PC-3 (cell line): ENCODE data around the gene TENM4. TPM values are rescaled to one million over a fixed set of nuclear protein-coding genes. Genes with fewer than 3 reads are reported as not detected.
A peak's percentile ranks its signal among the peaks of the same experiment; 100 is the strongest.

Source experiments
- ATAC-seq: fragments of 200-7000 bp; cut with Tn5 transposase; 2 replicates; pipeline ENCODE4 v1.9.1; 2020; ENCODE audit warnings: mild to moderate bottlenecking, moderate library complexity
- BruUV-seq: library from RNA; stranded (reverse); fragments of 400-500 nt; replicated peaks from 2 replicates; lab custom pipeline; 2021; lab: Mats Ljungman, UMichigan
- CTCF ChIA-PET: fragments of 300-600 bp; sonication (Branson Sonifier 250); formaldehyde crosslinking; loops from one replicate; lab custom pipeline; 2022; ENCODE audit warnings: antibody characterized with exemption; lab: Charles Lee
- POLR2A ChIA-PET: fragments of 300-600 bp; sonication (Branson Sonifier 250); formaldehyde crosslinking; loops from one replicate; lab custom pipeline; 2022; ENCODE audit warnings: antibody characterized with exemption; ENCODE audit not compliant: unreplicated experiment; lab: Charles Lee
- DNase-seq: peaks from one replicate; pipeline ENCODE4 v3.0.0-alpha.2; 2015
- H2AFZ ChIP-seq: fragments of 300-600 bp; sonication (generic); 2 replicates; pipeline ENCODE4 v1.6.0; 2016; ENCODE audit warnings: antibody characterized with exemption, low read length
- H3F3A ChIP-seq: fragments of 300-600 bp; sonication (generic); one replicate; pipeline ENCODE4 v1.6.0; 2017; ENCODE audit warnings: antibody characterized with exemption, low read length, control low read depth, mild to moderate bottlenecking; ENCODE audit not compliant: unreplicated experiment
- H3K27ac ChIP-seq: fragments of 300-600 bp; sonication (generic); 2 replicates; pipeline ENCODE4 v1.5.1; 2016; ENCODE audit warnings: mild to moderate bottlenecking, low read length
- H3K27me3 ChIP-seq: fragments of 300-600 bp; sonication (generic); 2 replicates; pipeline ENCODE4 v1.6.1; 2016; ENCODE audit warnings: low read length, mixed read lengths
- H3K36me3 ChIP-seq: fragments of 300-600 bp; sonication (generic); 2 replicates; pipeline ENCODE4 v1.6.1; 2016; ENCODE audit warnings: low read depth, mixed run types, low read length, mixed read lengths
- H3K4me1 ChIP-seq: fragments of 300-600 bp; sonication (generic); 2 replicates; pipeline ENCODE4 v1.5.1; 2016; ENCODE audit warnings: low read length; ENCODE audit not compliant: insufficient read depth
- H3K4me2 ChIP-seq: fragments of 300-600 bp; sonication (generic); 2 replicates; pipeline ENCODE4 v1.6.0; 2016; ENCODE audit warnings: low read length
- H3K4me3 ChIP-seq: fragments of 300-600 bp; sonication (generic); 2 replicates; pipeline ENCODE4 v1.5.1; 2016; ENCODE audit warnings: mild to moderate bottlenecking, low read length, mixed read lengths
- H3K79me2 ChIP-seq: fragments of 300-600 bp; sonication (generic); 2 replicates; pipeline ENCODE4 v1.6.1; 2017; ENCODE audit warnings: low read length, mixed read lengths
- H3K9ac ChIP-seq: fragments of 300-600 bp; sonication (generic); 2 replicates; pipeline ENCODE4 v1.6.0; 2016; ENCODE audit warnings: mild to moderate bottlenecking, low read length
- H3K9me2 ChIP-seq: fragments of 300-600 bp; sonication (generic); replicated peaks from 2 replicates; pipeline ENCODE4 v1.6.1; 2016; ENCODE audit warnings: mixed run types, low read length, mixed read lengths
- H3K9me3 ChIP-seq: fragments of 300-600 bp; sonication (generic); 2 replicates; pipeline ENCODE4 v1.6.1; 2016; ENCODE audit warnings: low read length, mixed read lengths
- H4K20me1 ChIP-seq: fragments of 300-600 bp; sonication (generic); 2 replicates; pipeline ENCODE4 v1.6.1; 2016; ENCODE audit warnings: low read length, mixed read lengths
- EZH2 ChIP-seq: fragments of 300-600 bp; sonication (generic); IDR thresholded peaks from one replicate; pipeline ENCODE4 v1.6.1; 2017; ENCODE audit warnings: antibody characterized with exemption, mild to moderate bottlenecking, low read length; ENCODE audit not compliant: unreplicated experiment
- EZH2phosphoT487 ChIP-seq: fragments of 300-600 bp; sonication (generic); IDR thresholded peaks from 2 replicates; pipeline ENCODE4 v1.6.1; 2018; ENCODE audit warnings: mild to moderate bottlenecking, antibody characterized with exemption, low read length, borderline replicate concordance
- intact Hi-C: fragments of 100-400 bp; cut with micrococcal nuclease; formaldehyde crosslinking; loops from 2 replicates; pipeline ENCODE4 v1.9.0; 2023
- total RNA-seq: library from RNA; depleted of rRNA; stranded (reverse); fragments of >200 nt; gene quantifications from 2 replicates; pipeline ENCODE4 v1.2.3, GENCODE V29; 2014
- TF ChIP-seq, protein P1 (sequence below): fragments of 300-600 bp; sonication (generic); conservative IDR thresholded peaks from 2 replicates; pipeline ENCODE4 v1.5.1; 2017; ENCODE audit warnings: antibody characterized with exemption, low read depth, mild to moderate bottlenecking, low read length

The TENM4 gene
- total RNA-seq, 1 experiment from 2014 or later = 19.7 TPM

DNA sequence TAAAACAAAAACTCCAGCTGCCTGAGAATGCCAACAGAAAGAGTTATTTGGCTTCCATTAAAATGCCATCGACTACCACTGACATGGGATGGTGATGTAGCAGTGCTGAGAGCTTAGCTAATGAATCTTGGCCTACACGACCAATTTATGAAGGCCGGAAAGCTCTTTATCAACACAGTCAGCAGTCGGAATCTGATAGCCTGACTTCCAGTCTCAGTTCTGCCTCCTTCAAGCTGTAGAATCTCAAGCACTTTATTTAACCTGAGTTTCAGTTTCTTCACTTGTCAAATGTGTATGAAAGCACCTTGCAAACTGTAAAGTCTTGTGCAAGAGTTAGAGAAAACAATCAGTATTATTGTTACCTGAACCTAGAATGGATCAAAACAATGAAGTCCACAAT is 530.5 kb downstream of the TENM4 start:
- POLR2A ChIA-PET = interaction anchor here (0.5 kb wide), 1 partner anchor 15 kb away, joined by 5 read pairs; no protein-coding TSS in a partner anchor
- no peak for TF ChIP-seq EZH2phosphoT487
- TF ChIP-seq, protein P1, sequence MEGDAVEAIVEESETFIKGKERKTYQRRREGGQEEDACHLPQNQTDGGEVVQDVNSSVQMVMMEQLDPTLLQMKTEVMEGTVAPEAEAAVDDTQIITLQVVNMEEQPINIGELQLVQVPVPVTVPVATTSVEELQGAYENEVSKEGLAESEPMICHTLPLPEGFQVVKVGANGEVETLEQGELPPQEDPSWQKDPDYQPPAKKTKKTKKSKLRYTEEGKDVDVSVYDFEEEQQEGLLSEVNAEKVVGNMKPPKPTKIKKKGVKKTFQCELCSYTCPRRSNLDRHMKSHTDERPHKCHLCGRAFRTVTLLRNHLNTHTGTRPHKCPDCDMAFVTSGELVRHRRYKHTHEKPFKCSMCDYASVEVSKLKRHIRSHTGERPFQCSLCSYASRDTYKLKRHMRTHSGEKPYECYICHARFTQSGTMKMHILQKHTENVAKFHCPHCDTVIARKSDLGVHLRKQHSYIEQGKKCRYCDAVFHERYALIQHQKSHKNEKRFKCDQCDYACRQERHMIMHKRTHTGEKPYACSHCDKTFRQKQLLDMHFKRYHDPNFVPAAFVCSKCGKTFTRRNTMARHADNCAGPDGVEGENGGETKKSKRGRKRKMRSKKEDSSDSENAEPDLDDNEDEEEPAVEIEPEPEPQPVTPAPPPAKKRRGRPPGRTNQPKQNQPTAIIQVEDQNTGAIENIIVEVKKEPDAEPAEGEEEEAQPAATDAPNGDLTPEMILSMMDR = no peak
- Histone ChIP-seq H3K9me3 (no peaks in the 10 kb centered on the region), H3K9me2 (no peaks in the 10 kb centered on the region), H3K4me3 (no peak overlapping the region), H3K4me1 (peaks cover 35% of the 10 kb centered on the region), H3K27me3 (no peaks in the 10 kb centered on the region), H2AFZ (no peak overlapping the region), H3F3A (peaks cover 15% of the 10 kb centered on the region), H3K27ac (no peak overlapping the region), H3K4me2 (no peak overlapping the region), H3K79me2 (no peaks in the 10 kb centered on the region), H4K20me1 (no peaks in the 10 kb centered on the region), H3K9ac (no peak overlapping the region), H3K36me3 (no peaks in the 10 kb centered on the region)
- BruUV-seq = no TSS peak
- intact Hi-C loops = no loop called here
- DNase-seq = no peak
- CTCF ChIA-PET = no interaction called here
- no peak for ATAC-seq

DNA sequence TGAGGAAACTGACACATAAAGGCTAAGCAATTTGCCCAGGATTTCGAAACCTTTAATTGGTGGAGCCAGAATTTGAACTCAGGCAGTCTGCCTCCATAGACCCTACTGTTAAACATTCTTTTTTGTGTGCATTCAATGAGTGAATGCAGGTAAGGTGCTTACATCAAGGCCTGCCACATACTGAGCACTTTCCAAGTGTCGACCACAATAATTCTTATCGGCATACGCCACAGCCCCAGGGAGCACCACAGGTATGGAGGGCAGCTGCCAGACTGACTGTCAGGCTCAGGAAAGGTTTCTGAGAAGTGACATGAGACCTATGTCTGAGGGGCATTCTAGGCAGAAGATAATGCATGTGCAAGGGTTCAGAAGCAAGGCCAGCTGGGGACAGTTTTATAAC is 531.4 kb downstream of the TENM4 start:
- intact Hi-C loops = no loop called here
- Histone ChIP-seq H3K4me2 (no peak overlapping the region), H3K36me3 (no peaks in the 10 kb centered on the region), H3K9ac (no peak overlapping the region), H4K20me1 (no peaks in the 10 kb centered on the region), H3K27me3 (no peaks in the 10 kb centered on the region), H3K9me3 (no peaks in the 10 kb centered on the region), H3K4me3 (no peak overlapping the region), H3K27ac (peak overlapping the region; percentile 97), H3F3A (peaks cover 15% of the 10 kb centered on the region), H2AFZ (no peak overlapping the region), H3K79me2 (no peaks in the 10 kb centered on the region), H3K4me1 (peaks cover 35% of the 10 kb centered on the region), H3K9me2 (no peaks in the 10 kb centered on the region)
- DNase-seq = no peak
- ChIA-PET POLR2A (no interaction called here), CTCF (no interaction called here)
- TF ChIP-seq EZH2 = no peak
- TF ChIP-seq, protein P1 = no peak
- TF ChIP-seq EZH2phosphoT487 = no peak
- no peak for ATAC-seq
- BruUV-seq = no TSS peak

DNA sequence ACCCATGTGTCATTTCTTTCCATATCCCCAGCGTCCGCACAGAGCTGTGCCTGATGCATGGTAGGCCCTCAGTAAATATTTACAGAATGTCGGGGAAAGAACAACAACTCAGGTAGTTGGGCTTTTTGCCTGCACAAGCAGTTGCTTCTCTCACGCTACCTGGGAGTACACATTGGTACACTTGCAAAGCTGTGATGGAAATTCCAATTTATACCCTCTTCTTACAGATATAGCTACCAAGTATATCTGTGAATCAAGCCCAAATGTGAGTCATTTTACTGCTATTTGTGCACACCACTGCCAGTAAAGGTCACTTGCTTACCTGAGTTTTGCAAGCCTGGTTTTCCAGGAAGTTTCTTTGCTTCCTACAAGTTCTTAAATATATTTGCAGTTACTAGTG is 533.2 kb downstream of the TENM4 start:
- intact Hi-C loops = loop anchor here (1.0 kb wide), 4 partner anchors 54 to 192 kb away; no protein-coding TSS in a partner anchor
- peak; percentile 85 for ATAC-seq
- peak; percentile 98 for DNase-seq
- CTCF ChIA-PET = interaction anchor here (1.0 to 2.0 kb wide), 4 partner anchors 53 to 262 kb away, joined by 4 to 7 read pairs (median 6); no protein-coding TSS in a partner anchor
- Histone ChIP-seq H3K9me3 (no peaks in the 10 kb centered on the region), H4K20me1 (no peaks in the 10 kb centered on the region), H3K4me3 (peak overlapping the region; percentile 47), H3K27ac (peak overlapping the region; percentile 97), H3K4me2 (peak overlapping the region; percentile 76), H3F3A (peaks cover 15% of the 10 kb centered on the region), H3K79me2 (no peaks in the 10 kb centered on the region), H3K27me3 (no peaks in the 10 kb centered on the region), H3K9ac (peak overlapping the region; percentile 77), H3K36me3 (no peaks in the 10 kb centered on the region), H2AFZ (peak overlapping the region; percentile 27), H3K9me2 (no peaks in the 10 kb centered on the region), H3K4me1 (peaks cover 35% of the 10 kb centered on the region)
- TF ChIP-seq, protein P1 = no peak
- no peak for TF ChIP-seq EZH2phosphoT487
- TF ChIP-seq EZH2 = no peak
- no TSS peak for BruUV-seq
- POLR2A ChIA-PET = interaction anchor here (0.6 to 0.7 kb wide), 2 partner anchors 110 to 148 kb away, joined by 4 to 5 read pairs; no protein-coding TSS in a partner anchor
